GM12878 (cell line): Measurements from ENCODE around the gene SHF. TPM values are rescaled to one million over a fixed set of nuclear protein-coding genes. Genes with fewer than 3 reads are reported as not detected.

Experiments
- CHD1 ChIP-seq: IDR thresholded peaks from 2 replicates; pipeline ENCODE4 v1.6.1; 2012; ENCODE audit warnings: low read depth, low read length, improper control_type of control experiment
- CTCF ChIP-seq, 3 experiments: IDR thresholded peaks in 2 of 3; conservative IDR thresholded peaks in 1 of 3; 2 replicates each; pipeline ENCODE4 v1.5.1; 2011; ENCODE audit warnings: low read depth in 3 of 3, low read length in 3 of 3, mild to moderate bottlenecking in 3 of 3, control low read depth in 2 of 3, moderate library complexity in 2 of 3, inconsistent platforms in 1 of 3, mixed read lengths in 1 of 3; ENCODE audit not compliant: control insufficient read depth in 2 of 3, insufficient read depth in 1 of 3; ENCODE audit errors: extremely low read depth in 1 of 3
- EGR1 ChIP-seq, 2 experiments: IDR thresholded peaks; 1 replicate in 1 of 2; 2 replicates in 1 of 2; pipeline ENCODE4 v1.6.1; 2011 to 2012; ENCODE audit warnings: low read depth in 2 of 2, low read length in 2 of 2, borderline replicate concordance in 1 of 2, mild to moderate bottlenecking in 1 of 2, moderate library complexity in 1 of 2
- EP300 ChIP-seq, 2 experiments: fragments of 150-350 bp in 1 of 2; IDR thresholded peaks; 2 replicates each; pipeline ENCODE4 v1.6.1; 2011 to 2012; ENCODE audit warnings: low read depth in 2 of 2, low read length in 2 of 2, borderline replicate concordance in 1 of 2, improper control_type of control experiment in 1 of 2, inconsistent platforms in 1 of 2; ENCODE audit not compliant: control insufficient read depth in 1 of 2
- FOXK2 ChIP-seq: fragments of 450-650 bp; IDR thresholded peaks from 2 replicates; pipeline ENCODE4 v1.6.1; 2017; ENCODE audit warnings: mild to moderate bottlenecking, moderate library complexity
- HDAC6 ChIP-seq: fragments of 200-600 bp; sonication (generic); IDR thresholded peaks from one replicate; pipeline ENCODE4 v1.8.0; 2017; ENCODE audit warnings: antibody characterized with exemption; ENCODE audit not compliant: unreplicated experiment
- JUNB ChIP-seq: IDR thresholded peaks from 2 replicates; pipeline ENCODE4 v1.6.1; 2016; ENCODE audit warnings: antibody characterized with exemption, mild to moderate bottlenecking
- MXI1 ChIP-seq: fragments of 150-350 bp; IDR thresholded peaks from 2 replicates; pipeline ENCODE4 v1.6.1; 2011; ENCODE audit warnings: low read depth, mild to moderate bottlenecking, inconsistent platforms, low read length, improper control_type of control experiment
- NBN ChIP-seq: fragments of 450-650 bp; IDR thresholded peaks from 2 replicates; pipeline ENCODE4 v1.6.1; 2016
- NFYA ChIP-seq: IDR thresholded peaks from 2 replicates; pipeline ENCODE4 v1.6.1; 2011; ENCODE audit warnings: low read depth, mild to moderate bottlenecking, low read length, improper control_type of control experiment, borderline replicate concordance
- NRF1 ChIP-seq: conservative IDR thresholded peaks from 2 replicates; pipeline ENCODE4 v1.6.1; 2011; ENCODE audit warnings: mild to moderate bottlenecking, low read depth, low read length, improper control_type of control experiment
- PML ChIP-seq: IDR thresholded peaks from 2 replicates; pipeline ENCODE4 v1.6.1; 2012; ENCODE audit warnings: low read length, inconsistent platforms
- RUNX3 ChIP-seq: IDR thresholded peaks from 2 replicates; pipeline ENCODE4 v1.6.1; 2012; ENCODE audit warnings: low read length, inconsistent platforms
- SPI1 ChIP-seq: IDR thresholded peaks from 2 replicates; pipeline ENCODE4 v1.6.1; 2011; ENCODE audit warnings: low read depth, mild to moderate bottlenecking, low read length, moderate library complexity, borderline replicate concordance; ENCODE audit not compliant: insufficient read depth
- TARDBP ChIP-seq: IDR thresholded peaks from 2 replicates; pipeline ENCODE4 v1.6.1; 2016; ENCODE audit warnings: borderline replicate concordance
- TBL1XR1 ChIP-seq: IDR thresholded peaks from 2 replicates; pipeline ENCODE4 v1.6.1; 2012; ENCODE audit warnings: low read depth, low read length, improper control_type of control experiment
- TCF7 ChIP-seq: IDR thresholded peaks from 2 replicates; pipeline ENCODE4 v1.6.1; 2014; ENCODE audit warnings: antibody characterized with exemption, borderline replicate concordance
- USF1 ChIP-seq: IDR thresholded peaks from 2 replicates; pipeline ENCODE4 v1.6.1; 2011; ENCODE audit warnings: borderline replicate concordance, low read depth, mild to moderate bottlenecking, moderate library complexity, mixed read lengths, low read length; ENCODE audit not compliant: insufficient read depth; ENCODE audit errors: extremely low read length
- YY1 ChIP-seq: IDR thresholded peaks from 2 replicates; pipeline ENCODE4 v1.6.1; 2011; ENCODE audit warnings: low read depth, mild to moderate bottlenecking, low read length
- ZNF217 ChIP-seq: fragments of 450-650 bp; IDR thresholded peaks from 2 replicates; pipeline ENCODE4 v1.6.1; 2017; ENCODE audit warnings: antibody characterized with exemption, mild to moderate bottlenecking
- ZZZ3 ChIP-seq: IDR thresholded peaks from 2 replicates; pipeline ENCODE4 v1.6.1; 2011; ENCODE audit warnings: low read depth; ENCODE audit not compliant: control insufficient read depth, insufficient read length
- polyA plus RNA-seq, 11 experiments: library from polyadenylated mRNA; depleted of rRNA in 4 of 11; unstranded in 6 of 11; stranded (reverse) in 5 of 11; fragments of >200 nt; fragmentation: Nextera tagmentation in 4 of 11; fragmentation: Illumina TruSeq in 1 of 11; extraction: Ambion mirVana in 4 of 11; extraction: Trizol in 1 of 11; gene quantifications; 1 replicate in 1 of 11; 2 replicates in 10 of 11; pipeline versions ENCODE4 v1.2.1 to v1.2.3, GENCODE V29; 2011 to 2016; ENCODE audit warnings: inconsistent platforms in 2 of 11, missing spikeins in 2 of 11, low read depth in 1 of 11
- total RNA-seq, 4 experiments: library from RNA; depleted of rRNA in 3 of 4; stranded (reverse); fragments of >200 nt in 3 of 4; fragmentation: Illumina TruSeq in 1 of 4; extraction: Trizol in 1 of 4; gene quantifications; 2 replicates each; pipeline versions ENCODE4 v1.2.1 to v1.2.3, GENCODE V29; 2013 to 2021
- TF ChIP-seq, protein P1 (sequence below): IDR thresholded peaks from 2 replicates; pipeline ENCODE4 v1.6.1; 2011; ENCODE audit warnings: borderline replicate concordance, low read depth, mild to moderate bottlenecking, moderate library complexity, low read length; ENCODE audit not compliant: insufficient read depth, poor library complexity, severe bottlenecking
- TF ChIP-seq, protein P2 (sequence below): fragments of 450-650 bp; IDR thresholded peaks from 2 replicates; pipeline ENCODE4 v1.6.1; 2014; ENCODE audit warnings: mild to moderate bottlenecking
- TF ChIP-seq, protein P3 (sequence below): IDR thresholded peaks from 2 replicates; pipeline ENCODE4 v1.6.1; 2012; ENCODE audit warnings: low read length, inconsistent platforms

Gene SHF
- total and polyA plus RNA-seq, 10 of the 15 experiments (the other 5 are each of a cell fraction or from before 2014, with no cell fraction given), result 0.04 to 5.7 (median 1.0) TPM; not detected in 1

- TF ChIP-seq CTCF (IDR thresholded peaks at IDR 0.05 in 2 of 3, conservative IDR thresholded peaks at IDR 0.05 in 1 of 3; ENCODE audit: control insufficient read depth in 2 of 3, extremely low read depth in 1 of 3, insufficient read depth in 1 of 3, low read depth in 3 of 3, low read length in 3 of 3) (no peak), TBL1XR1 (no peak; the same call in 1 of the 2 replicates), NBN (no peak; the same call in 1 of the 2 replicates), HDAC6 (no peak), PML (no peak), MXI1 (no peak), NRF1 (no peak), YY1 (peak; percentile 93), USF1 (no peak), ZNF217 (peak; percentile 79; the same call in 1 of the 2 replicates), EP300 (IDR thresholded peaks at IDR 0.05; ENCODE audit: borderline replicate concordance in 1 of 2, control insufficient read depth in 1 of 2, low read depth in 2 of 2, low read length in 2 of 2) (no peak), CHD1 (no peak; the same call in 1 of the 2 replicates), NFYA (no peak), FOXK2 (no peak), SPI1 (no peak), EGR1 (IDR thresholded peaks at IDR 0.05; ENCODE audit: borderline replicate concordance in 1 of 2, low read depth in 2 of 2, low read length in 2 of 2) (no peak), TCF7 (no peak), ZZZ3 (no peak), JUNB (no peak), TARDBP (peak; percentile 89; the same call in 1 of the 2 replicates), RUNX3 (peak; percentile 79)
- TF ChIP-seq, protein P1, sequence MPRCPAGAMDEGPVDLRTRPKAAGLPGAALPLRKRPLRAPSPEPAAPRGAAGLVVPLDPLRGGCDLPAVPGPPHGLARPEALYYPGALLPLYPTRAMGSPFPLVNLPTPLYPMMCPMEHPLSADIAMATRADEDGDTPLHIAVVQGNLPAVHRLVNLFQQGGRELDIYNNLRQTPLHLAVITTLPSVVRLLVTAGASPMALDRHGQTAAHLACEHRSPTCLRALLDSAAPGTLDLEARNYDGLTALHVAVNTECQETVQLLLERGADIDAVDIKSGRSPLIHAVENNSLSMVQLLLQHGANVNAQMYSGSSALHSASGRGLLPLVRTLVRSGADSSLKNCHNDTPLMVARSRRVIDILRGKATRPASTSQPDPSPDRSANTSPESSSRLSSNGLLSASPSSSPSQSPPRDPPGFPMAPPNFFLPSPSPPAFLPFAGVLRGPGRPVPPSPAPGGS, result no peak
- TF ChIP-seq, protein P2, sequence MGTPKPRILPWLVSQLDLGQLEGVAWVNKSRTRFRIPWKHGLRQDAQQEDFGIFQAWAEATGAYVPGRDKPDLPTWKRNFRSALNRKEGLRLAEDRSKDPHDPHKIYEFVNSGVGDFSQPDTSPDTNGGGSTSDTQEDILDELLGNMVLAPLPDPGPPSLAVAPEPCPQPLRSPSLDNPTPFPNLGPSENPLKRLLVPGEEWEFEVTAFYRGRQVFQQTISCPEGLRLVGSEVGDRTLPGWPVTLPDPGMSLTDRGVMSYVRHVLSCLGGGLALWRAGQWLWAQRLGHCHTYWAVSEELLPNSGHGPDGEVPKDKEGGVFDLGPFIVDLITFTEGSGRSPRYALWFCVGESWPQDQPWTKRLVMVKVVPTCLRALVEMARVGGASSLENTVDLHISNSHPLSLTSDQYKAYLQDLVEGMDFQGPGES, result no peak
- TF ChIP-seq, protein P3, sequence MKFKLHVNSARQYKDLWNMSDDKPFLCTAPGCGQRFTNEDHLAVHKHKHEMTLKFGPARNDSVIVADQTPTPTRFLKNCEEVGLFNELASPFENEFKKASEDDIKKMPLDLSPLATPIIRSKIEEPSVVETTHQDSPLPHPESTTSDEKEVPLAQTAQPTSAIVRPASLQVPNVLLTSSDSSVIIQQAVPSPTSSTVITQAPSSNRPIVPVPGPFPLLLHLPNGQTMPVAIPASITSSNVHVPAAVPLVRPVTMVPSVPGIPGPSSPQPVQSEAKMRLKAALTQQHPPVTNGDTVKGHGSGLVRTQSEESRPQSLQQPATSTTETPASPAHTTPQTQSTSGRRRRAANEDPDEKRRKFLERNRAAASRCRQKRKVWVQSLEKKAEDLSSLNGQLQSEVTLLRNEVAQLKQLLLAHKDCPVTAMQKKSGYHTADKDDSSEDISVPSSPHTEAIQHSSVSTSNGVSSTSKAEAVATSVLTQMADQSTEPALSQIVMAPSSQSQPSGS, result no peak
These were observed 13.2 kb upstream of the SHF start (continued) for GRCh38 chr15:45200799-45201556.
